Lower leg skin (tissue), 4 donors: ENCODE results near the gene ADGRD1. TPM values are rescaled to one million over a fixed set of nuclear protein-coding genes. Genes with fewer than 3 reads are reported as not detected.

Experiments used
- DNase-seq, 2 donors: peaks; one replicate each; pipeline ENCODE4 v3.0.0-alpha.2; 2019; ENCODE audit warnings: low spot score in 2 of 2
- H3K4me3 ChIP-seq: fragments of 200-600 bp; sonication (generic); 2 replicates; pipeline ENCODE4 v1.5.1; 2017; ENCODE audit warnings: mild to moderate bottlenecking, low read depth; ENCODE audit not compliant: poor library complexity, severe bottlenecking
- POLR2A ChIP-seq, 2 donors: fragments of 450-650 bp; IDR thresholded peaks; one replicate each; pipeline ENCODE4 v1.6.1; 2016 to 2017; ENCODE audit warnings: antibody characterized with exemption in 2 of 2, mild to moderate bottlenecking in 1 of 2, moderate library complexity in 1 of 2
- WGBS, 2 donors: methylation state at CpG; one replicate each; pipeline ENCODE4 v1.1.5; 2018; 5-methylcytosine and 5-hydroxymethylcytosine counted together
- intact Hi-C: fragments of 100-400 bp; cut with DNase I; formaldehyde crosslinking; loops from one replicate; pipeline ENCODE4 v1.15.0; 2023; ENCODE audit warnings: low total_unique reads
- total RNA-seq, 4 donors: library from RNA; depleted of rRNA; stranded (reverse); fragments of >200 nt; gene quantifications; one replicate each; pipeline ENCODE4 v1.1.0, GENCODE V29; 2016
- TF ChIP-seq, protein P1 (sequence below), 3 donors: fragments of 450-650 bp; IDR thresholded peaks; one replicate each; pipeline ENCODE4 v1.5.1; 2016; ENCODE audit warnings: antibody characterized with exemption in 3 of 3, mild to moderate bottlenecking in 3 of 3, moderate library complexity in 2 of 3

Gene ADGRD1
- total RNA-seq, 4 donors from 2014 or later, result 8.3 to 11.6 (median 8.9) TPM

DNA sequence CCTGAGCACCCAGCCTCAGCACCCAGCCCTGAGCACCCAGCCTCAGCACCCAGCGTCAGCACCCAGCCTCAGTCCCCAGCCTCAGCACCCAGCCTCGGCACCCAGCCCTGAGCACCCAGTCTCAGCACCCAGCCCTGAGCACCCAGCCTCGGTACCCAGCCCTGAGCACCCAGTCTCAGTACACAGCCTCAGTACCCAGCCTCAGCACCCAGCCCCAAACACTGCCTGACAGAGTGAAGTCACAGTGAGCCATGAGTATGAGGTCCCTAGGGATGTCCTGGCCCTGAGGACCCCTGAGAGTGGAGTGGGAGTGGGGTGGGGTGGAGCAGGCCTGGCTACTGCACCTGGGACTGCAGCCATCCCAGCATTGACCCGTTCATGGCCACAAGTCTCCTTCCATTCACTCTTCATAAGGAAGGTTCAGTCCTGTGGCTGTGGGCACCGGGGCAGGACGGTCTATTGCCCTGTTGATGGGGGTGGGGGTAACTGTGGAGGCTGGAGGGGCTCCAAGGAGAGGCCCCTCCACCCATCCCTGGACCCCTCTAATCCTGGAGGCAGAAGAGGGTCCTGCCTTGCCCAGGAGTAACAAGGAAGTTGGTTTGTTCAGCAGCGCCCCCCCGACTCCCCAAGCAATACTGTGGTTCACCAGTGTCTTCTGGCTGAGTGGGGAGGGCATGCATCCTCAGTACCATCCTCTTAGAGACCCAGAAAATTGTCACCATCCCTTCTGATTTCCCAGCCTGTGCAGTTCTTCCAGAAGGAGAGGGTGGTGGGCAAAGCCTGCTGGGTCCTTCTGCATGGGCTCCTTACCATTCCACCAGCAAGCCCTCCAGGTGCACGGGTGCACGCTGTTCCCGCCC, 140.5 kb downstream of the ADGRD1 start:
- H3K4me3 ChIP-seq, result no peak overlapping the region
- TF ChIP-seq POLR2A (IDR thresholded peaks at IDR 0.05), result no peak
- TF ChIP-seq, protein P1, sequence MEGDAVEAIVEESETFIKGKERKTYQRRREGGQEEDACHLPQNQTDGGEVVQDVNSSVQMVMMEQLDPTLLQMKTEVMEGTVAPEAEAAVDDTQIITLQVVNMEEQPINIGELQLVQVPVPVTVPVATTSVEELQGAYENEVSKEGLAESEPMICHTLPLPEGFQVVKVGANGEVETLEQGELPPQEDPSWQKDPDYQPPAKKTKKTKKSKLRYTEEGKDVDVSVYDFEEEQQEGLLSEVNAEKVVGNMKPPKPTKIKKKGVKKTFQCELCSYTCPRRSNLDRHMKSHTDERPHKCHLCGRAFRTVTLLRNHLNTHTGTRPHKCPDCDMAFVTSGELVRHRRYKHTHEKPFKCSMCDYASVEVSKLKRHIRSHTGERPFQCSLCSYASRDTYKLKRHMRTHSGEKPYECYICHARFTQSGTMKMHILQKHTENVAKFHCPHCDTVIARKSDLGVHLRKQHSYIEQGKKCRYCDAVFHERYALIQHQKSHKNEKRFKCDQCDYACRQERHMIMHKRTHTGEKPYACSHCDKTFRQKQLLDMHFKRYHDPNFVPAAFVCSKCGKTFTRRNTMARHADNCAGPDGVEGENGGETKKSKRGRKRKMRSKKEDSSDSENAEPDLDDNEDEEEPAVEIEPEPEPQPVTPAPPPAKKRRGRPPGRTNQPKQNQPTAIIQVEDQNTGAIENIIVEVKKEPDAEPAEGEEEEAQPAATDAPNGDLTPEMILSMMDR (IDR thresholded peaks at IDR 0.05), result no peak
- peak in 1 of 2 donors; percentile 66 for DNase-seq
- WGBS, 2 donors, result 86 to 87% methylated on average over 10 to 11 of the region's 11 CpGs
- intact Hi-C loops, result no loop called here

- TF ChIP-seq, protein P1 (IDR thresholded peaks at IDR 0.05), result no peak
- no peak for TF ChIP-seq POLR2A (IDR thresholded peaks at IDR 0.05)
- intact Hi-C loops, result no loop called here
- WGBS, 2 donors, result 85 to 88% methylated on average over 20 to 24 of the region's 25 CpGs
- DNase-seq, result peak in 1 of 2 donors; percentile 77
- H3K4me3 ChIP-seq, result no peak overlapping the region
Measured at GRCh38 chr12:131094831-131095805, 141.4 kb downstream of the ADGRD1 start.

GRCh38 chr12:131095826-131096680, 142.3 kb downstream of the ADGRD1 start:
- DNase-seq, result peak in 1 of 2 donors; percentile 65
- intact Hi-C loops, result no loop called here
- TF ChIP-seq, protein P1 (IDR thresholded peaks at IDR 0.05), result no peak
- no peak for TF ChIP-seq POLR2A (IDR thresholded peaks at IDR 0.05)
- 77 to 82% methylated on average over 26 of the region's 26 CpGs for WGBS, 2 donors
- no peak overlapping the region for H3K4me3 ChIP-seq

DNA sequence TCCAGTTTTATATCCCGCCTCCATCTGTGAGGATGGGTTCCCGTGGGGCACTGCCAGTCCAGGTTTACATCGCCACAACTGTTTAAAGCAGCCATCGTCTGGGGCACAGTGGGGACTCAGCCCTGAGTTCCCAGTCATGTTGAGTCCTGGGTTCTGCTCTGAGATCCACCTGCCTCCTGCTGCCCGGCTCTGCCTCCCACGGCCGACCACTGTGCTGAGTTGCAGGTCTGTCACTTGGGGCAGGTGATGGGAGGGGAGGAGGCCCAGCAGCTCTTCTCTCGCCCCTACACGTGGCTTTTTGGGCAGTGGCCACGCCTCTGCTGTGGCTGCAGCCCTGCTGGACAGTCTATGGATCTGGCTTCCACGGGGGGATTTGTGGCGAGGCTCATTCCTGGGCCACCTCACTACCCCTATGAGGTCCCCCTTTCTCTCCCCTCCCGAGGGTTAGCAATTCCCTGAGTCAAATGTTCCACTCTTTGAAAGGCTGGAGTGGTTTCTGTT, 143.0 kb downstream of the ADGRD1 start:
- DNase-seq, result peak in 1 of 2 donors; percentile 79
- WGBS, 2 donors, result 68 to 72% methylated on average over 8 to 13 of the region's 13 CpGs
- TF ChIP-seq POLR2A (IDR thresholded peaks at IDR 0.05), result no peak
- TF ChIP-seq, protein P1 (IDR thresholded peaks at IDR 0.05), result no peak
- H3K4me3 ChIP-seq, result no peak overlapping the region
- intact Hi-C loops, result no loop called here
